ENCODE data around the gene SLC39A11. TPM values are rescaled to one million over a fixed set of nuclear protein-coding genes. Genes with fewer than 3 reads are reported as not detected.

The SLC39A11 gene
- total and polyA plus RNA-seq, 4 donors: 4.6 to 23.3 (median 11.4) TPM

- Histone ChIP-seq H3K4me3 (ENCODE audit: low read depth, low read length) (no peak overlapping the region), H3K36me3 (ENCODE audit: control insufficient read depth, insufficient read depth, low read length) (no peaks in the 10 kb centered on the region), H3K27me3 (ENCODE audit: control insufficient read depth, insufficient read depth, low read length) (no peaks in the 10 kb centered on the region), H3K9me3 (ENCODE audit: control insufficient read depth, insufficient read depth, low read length) (no peaks in the 10 kb centered on the region), H3K27ac (ENCODE audit: low read depth, low read length) (no peak overlapping the region), H3K4me1 (ENCODE audit: control insufficient read depth, insufficient read depth, low read length) (peaks cover 5% of the 10 kb centered on the region)
- 29% methylated on average over 3 of the region's 5 CpGs for WGBS (ENCODE audit: insufficient coverage)
- no peak for DNase-seq (ENCODE audit: low read depth in 4 of 6, low spot score in 6 of 6)
Measured at GRCh38 chr17:72952220-72952619, 140.3 kb downstream of the SLC39A11 start.

DNA sequence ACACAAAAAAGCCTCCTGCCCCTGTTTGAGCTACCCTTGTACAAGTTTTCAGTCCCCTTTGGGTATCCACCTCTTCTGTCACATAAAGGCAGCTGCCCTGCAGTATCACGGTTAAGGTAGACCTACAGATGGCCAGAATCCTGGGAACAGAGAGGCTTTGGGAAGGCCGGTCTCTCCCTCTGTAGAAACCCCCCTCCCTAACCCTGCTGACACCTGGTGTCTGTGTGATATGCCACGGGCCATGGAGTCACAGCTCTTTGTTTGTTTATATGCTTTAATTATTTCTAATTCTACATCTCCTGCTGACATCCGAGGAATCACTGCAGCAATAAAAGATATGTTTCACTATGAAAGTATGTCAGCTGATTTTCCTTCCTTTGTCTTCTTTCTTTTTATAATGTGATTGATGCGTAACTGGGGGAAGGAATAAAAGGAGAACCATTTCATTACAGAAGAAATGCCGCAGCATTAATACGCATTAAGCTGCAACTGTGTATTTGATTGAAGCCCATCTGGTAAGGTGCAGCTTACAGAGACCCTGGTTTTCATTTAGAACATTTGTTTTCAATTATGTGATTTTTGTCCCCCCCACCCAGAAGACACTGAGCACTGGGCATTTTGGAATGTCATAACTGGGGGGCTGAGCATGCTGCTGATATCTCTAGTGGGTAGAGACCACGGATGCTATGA lies 142.1 kb downstream of the SLC39A11 start:
- no peaks in the 10 kb centered on the region for H3K9me3 ChIP-seq (ENCODE audit: control insufficient read depth, insufficient read depth, low read length)
- WGBS (ENCODE audit: insufficient coverage): 65% methylated on average over 2 of the region's 8 CpGs
- DNase-seq (ENCODE audit: low read depth in 4 of 6, low spot score in 6 of 6): peak in 2 of 6 donors; percentile 48 to 92
- H3K4me1 ChIP-seq (ENCODE audit: control insufficient read depth, insufficient read depth, low read length): peaks cover 9% of the 10 kb centered on the region
- no peak overlapping the region for H3K4me3 ChIP-seq (ENCODE audit: low read depth, low read length)
- no peaks in the 10 kb centered on the region for H3K27me3 ChIP-seq (ENCODE audit: control insufficient read depth, insufficient read depth, low read length)
- H3K36me3 ChIP-seq (ENCODE audit: control insufficient read depth, insufficient read depth, low read length): no peaks in the 10 kb centered on the region
- no peak overlapping the region for H3K27ac ChIP-seq (ENCODE audit: low read depth, low read length)

- no peak for DNase-seq (ENCODE audit: low read depth in 4 of 6, low spot score in 6 of 6)
- 97% methylated on average over 21 of the region's 23 CpGs for WGBS (ENCODE audit: insufficient coverage)
- Histone ChIP-seq H3K27ac (ENCODE audit: low read depth, low read length) (no peak overlapping the region), H3K4me1 (ENCODE audit: control insufficient read depth, insufficient read depth, low read length) (peaks cover 10% of the 10 kb centered on the region), H3K4me3 (ENCODE audit: low read depth, low read length) (no peak overlapping the region), H3K36me3 (ENCODE audit: control insufficient read depth, insufficient read depth, low read length) (no peaks in the 10 kb centered on the region), H3K9me3 (ENCODE audit: control insufficient read depth, insufficient read depth, low read length) (no peaks in the 10 kb centered on the region), H3K27me3 (ENCODE audit: control insufficient read depth, insufficient read depth, low read length) (no peaks in the 10 kb centered on the region)
Measured at GRCh38 chr17:72948115-72948514, 144.4 kb downstream of the SLC39A11 start.

DNA sequence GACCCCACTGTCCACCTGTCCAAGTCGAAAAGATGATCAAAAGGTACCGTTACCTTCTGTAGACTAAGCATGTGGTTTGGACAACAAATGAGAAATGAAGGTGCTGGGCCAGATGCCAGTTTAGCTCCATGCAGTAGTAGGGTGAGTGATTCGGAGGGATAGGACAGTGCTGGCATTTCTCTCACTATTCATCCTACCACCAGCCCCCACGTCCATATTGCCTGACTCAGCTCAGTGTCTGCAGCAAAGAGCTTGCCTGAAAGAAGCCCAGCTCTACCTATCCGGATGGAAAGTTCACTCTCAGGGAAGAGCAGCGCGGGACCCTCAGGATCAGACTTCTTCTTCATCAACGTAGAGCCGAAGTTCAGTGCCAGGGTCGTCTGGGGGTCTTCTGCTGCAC lies 145.0 kb downstream of the SLC39A11 start:
- DNase-seq (ENCODE audit: low read depth in 4 of 6, low spot score in 6 of 6): no peak
- H3K4me1 ChIP-seq (ENCODE audit: control insufficient read depth, insufficient read depth, low read length): peaks cover 10% of the 10 kb centered on the region
- H3K4me3 ChIP-seq (ENCODE audit: low read depth, low read length): no peak overlapping the region
- no peak overlapping the region for H3K27ac ChIP-seq (ENCODE audit: low read depth, low read length)
- no peaks in the 10 kb centered on the region for H3K27me3 ChIP-seq (ENCODE audit: control insufficient read depth, insufficient read depth, low read length)
- 91% methylated on average over 7 of the region's 10 CpGs for WGBS (ENCODE audit: insufficient coverage)
- H3K36me3 ChIP-seq (ENCODE audit: control insufficient read depth, insufficient read depth, low read length): no peaks in the 10 kb centered on the region
- H3K9me3 ChIP-seq (ENCODE audit: control insufficient read depth, insufficient read depth, low read length): no peaks in the 10 kb centered on the region

GRCh38 chr17:72946696-72947095 lies 145.8 kb downstream of the SLC39A11 start:
- Histone ChIP-seq H3K9me3 (ENCODE audit: control insufficient read depth, insufficient read depth, low read length) (no peaks in the 10 kb centered on the region), H3K27me3 (ENCODE audit: control insufficient read depth, insufficient read depth, low read length) (no peaks in the 10 kb centered on the region), H3K27ac (ENCODE audit: low read depth, low read length) (no peak overlapping the region), H3K4me3 (ENCODE audit: low read depth, low read length) (no peak overlapping the region), H3K4me1 (ENCODE audit: control insufficient read depth, insufficient read depth, low read length) (peaks cover 10% of the 10 kb centered on the region), H3K36me3 (ENCODE audit: control insufficient read depth, insufficient read depth, low read length) (no peaks in the 10 kb centered on the region)
- WGBS (ENCODE audit: insufficient coverage): 31% methylated on average over 4 of the region's 5 CpGs
- DNase-seq (ENCODE audit: low read depth in 4 of 6, low spot score in 6 of 6): peak in 1 of 6 donors; percentile 73

GRCh38 chr17:72946156-72946555 lies 146.3 kb downstream of the SLC39A11 start:
- no peak for DNase-seq (ENCODE audit: low read depth in 4 of 6, low spot score in 6 of 6)
- H3K4me3 ChIP-seq (ENCODE audit: low read depth, low read length): no peak overlapping the region
- no peaks in the 10 kb centered on the region for H3K9me3 ChIP-seq (ENCODE audit: control insufficient read depth, insufficient read depth, low read length)
- no peaks in the 10 kb centered on the region for H3K27me3 ChIP-seq (ENCODE audit: control insufficient read depth, insufficient read depth, low read length)
- no peak overlapping the region for H3K27ac ChIP-seq (ENCODE audit: low read depth, low read length)
- peaks cover 10% of the 10 kb centered on the region for H3K4me1 ChIP-seq (ENCODE audit: control insufficient read depth, insufficient read depth, low read length)
- H3K36me3 ChIP-seq (ENCODE audit: control insufficient read depth, insufficient read depth, low read length): no peaks in the 10 kb centered on the region
- WGBS (ENCODE audit: insufficient coverage): no CpG with 5 or more reads among the region's 3 CpGs

- Histone ChIP-seq H3K36me3 (ENCODE audit: control insufficient read depth, insufficient read depth, low read length) (no peaks in the 10 kb centered on the region), H3K4me1 (ENCODE audit: control insufficient read depth, insufficient read depth, low read length) (peaks cover 5% of the 10 kb centered on the region), H3K27ac (ENCODE audit: low read depth, low read length) (no peak overlapping the region), H3K4me3 (ENCODE audit: low read depth, low read length) (no peak overlapping the region), H3K9me3 (ENCODE audit: control insufficient read depth, insufficient read depth, low read length) (no peaks in the 10 kb centered on the region), H3K27me3 (ENCODE audit: control insufficient read depth, insufficient read depth, low read length) (no peaks in the 10 kb centered on the region)
- DNase-seq (ENCODE audit: low read depth in 4 of 6, low spot score in 6 of 6): peak in 2 of 6 donors; percentile 41 to 70
- 74% methylated on average over 4 of the region's 6 CpGs for WGBS (ENCODE audit: insufficient coverage)
Measured at GRCh38 chr17:72945473-72945872, 147.0 kb downstream of the SLC39A11 start.

DNA sequence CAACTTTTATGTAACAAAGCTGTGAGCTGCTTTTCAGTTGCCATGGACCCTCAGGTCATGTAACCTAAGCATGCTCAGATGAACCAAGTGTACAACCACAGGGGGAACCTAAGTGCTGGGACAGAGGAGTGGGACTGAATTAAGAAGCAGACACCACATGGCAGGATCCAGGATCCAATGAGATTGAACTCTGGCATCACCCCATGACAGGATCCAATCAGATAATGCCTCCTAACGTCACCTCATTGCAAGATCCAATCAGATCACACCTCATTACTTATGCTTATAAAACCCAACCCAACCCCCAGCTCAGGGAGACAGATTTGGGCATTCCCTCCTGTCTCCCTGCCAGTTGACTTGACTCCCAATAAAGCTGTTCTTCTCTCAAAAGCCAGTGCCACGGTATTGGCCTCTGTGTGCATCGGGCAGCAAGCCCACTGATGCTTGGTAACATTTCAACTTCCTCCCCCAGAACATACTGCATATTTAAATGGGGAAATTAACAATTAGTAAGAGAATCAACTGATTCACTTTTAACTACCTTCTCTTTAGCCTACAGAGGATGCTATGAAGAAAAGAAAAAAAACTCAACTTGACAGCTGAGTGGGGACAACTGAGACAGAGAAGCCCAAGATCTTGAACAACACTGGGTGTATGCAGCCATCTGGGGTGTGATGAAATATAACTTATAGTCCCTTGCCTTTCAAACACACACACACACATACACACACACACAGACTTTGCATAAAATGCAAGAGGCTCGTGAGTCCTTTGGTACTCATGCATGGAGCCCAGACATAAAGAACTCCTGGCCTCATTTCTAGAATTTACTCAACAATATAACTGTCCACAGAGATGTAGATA lies 148.4 kb downstream of the SLC39A11 start:
- H3K4me3 ChIP-seq (ENCODE audit: low read depth, low read length): no peak overlapping the region
- DNase-seq (ENCODE audit: low read depth in 4 of 6, low spot score in 6 of 6): peak in 1 of 6 donors; percentile 89
- no peak overlapping the region for H3K27ac ChIP-seq (ENCODE audit: low read depth, low read length)
- H3K36me3 ChIP-seq (ENCODE audit: control insufficient read depth, insufficient read depth, low read length): no peaks in the 10 kb centered on the region
- peaks cover 6% of the 10 kb centered on the region for H3K4me1 ChIP-seq (ENCODE audit: control insufficient read depth, insufficient read depth, low read length)
- WGBS (ENCODE audit: insufficient coverage): 67% methylated on average over 3 of the region's 4 CpGs
- H3K27me3 ChIP-seq (ENCODE audit: control insufficient read depth, insufficient read depth, low read length): no peaks in the 10 kb centered on the region
- no peaks in the 10 kb centered on the region for H3K9me3 ChIP-seq (ENCODE audit: control insufficient read depth, insufficient read depth, low read length)

DNA sequence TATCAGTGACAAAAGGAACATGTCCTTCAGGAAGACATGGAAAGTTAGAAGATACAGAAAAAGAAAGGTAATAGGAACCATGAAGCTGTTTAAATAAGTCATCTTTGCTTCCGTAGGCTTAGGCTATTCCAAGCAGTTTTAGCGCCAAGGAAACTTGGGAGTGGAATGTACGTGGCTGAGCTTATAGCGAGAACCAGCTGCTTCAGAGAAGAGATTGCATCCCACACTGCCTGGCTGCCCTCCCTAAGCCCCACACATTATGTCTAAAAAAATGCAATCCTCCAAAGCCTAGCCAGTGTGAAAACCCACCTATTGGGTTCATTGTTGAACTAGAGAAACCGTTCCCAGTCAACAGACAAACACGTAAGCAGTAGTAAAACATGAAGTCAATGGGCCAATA lies 149.9 kb downstream of the SLC39A11 start:
- DNase-seq (ENCODE audit: low read depth in 4 of 6, low spot score in 6 of 6): peak in 1 of 6 donors; percentile 49
- no peaks in the 10 kb centered on the region for H3K36me3 ChIP-seq (ENCODE audit: control insufficient read depth, insufficient read depth, low read length)
- H3K4me3 ChIP-seq (ENCODE audit: low read depth, low read length): no peak overlapping the region
- no peaks in the 10 kb centered on the region for H3K9me3 ChIP-seq (ENCODE audit: control insufficient read depth, insufficient read depth, low read length)
- H3K4me1 ChIP-seq (ENCODE audit: control insufficient read depth, insufficient read depth, low read length): peaks cover 9% of the 10 kb centered on the region
- 80% methylated on average over 1 of the region's 6 CpGs for WGBS (ENCODE audit: insufficient coverage)
- H3K27ac ChIP-seq (ENCODE audit: low read depth, low read length): no peak overlapping the region
- no peaks in the 10 kb centered on the region for H3K27me3 ChIP-seq (ENCODE audit: control insufficient read depth, insufficient read depth, low read length)
